Naive thymus-derived CD4-positive, alpha-beta T cell (primary cell): ENCODE measurements around the gene GRIK4. TPM values are rescaled to one million over a fixed set of nuclear protein-coding genes. Genes with fewer than 3 reads are reported as not detected.
"Not testable (repeated sequence)": the region's sequence is repeated elsewhere in the genome, so short reads cannot be mapped to it uniquely, and the experiment has no call there.

Experiments
- ATAC-seq: fragments of 150-1000 bp; cut with Tn5 transposase; 2 replicates; pipeline ENCODE4 v1.10.0; 2021; ENCODE audit warnings: mild to moderate bottlenecking, moderate library complexity
- CTCF ChIA-PET: fragments of 350-600 bp; sonication (Branson Sonifier 250); formaldehyde crosslinking; loops from one replicate; lab custom pipeline; 2021; ENCODE audit warnings: antibody characterized with exemption; lab: Charles Lee
- POLR2A ChIA-PET: fragments of 350-600 bp; sonication (Branson Sonifier 250); formaldehyde crosslinking; loops from one replicate; lab custom pipeline; 2021; ENCODE audit warnings: antibody characterized with exemption, inconsistent platforms; lab: Charles Lee
- DNase-seq, 9 donors: peaks; one replicate each; pipeline versions ENCODE4 v3.0.0 to v3.0.0-alpha.2; 2020 to 2022; ENCODE audit warnings: mixed read lengths in 1 of 9
- H3K27ac ChIP-seq: one replicate; pipeline ENCODE4 v1.7.0; 2013; ENCODE audit warnings: mild to moderate bottlenecking, low read depth, low read length, moderate library complexity
- H3K27me3 ChIP-seq, 2 donors: one replicate each; pipeline ENCODE4 v1.7.0; 2013; ENCODE audit warnings: low read length in 2 of 2, mild to moderate bottlenecking in 2 of 2, moderate library complexity in 2 of 2; ENCODE audit not compliant: control insufficient read depth in 2 of 2, insufficient read depth in 2 of 2
- H3K36me3 ChIP-seq, 3 experiments: 1 replicate in 2 of 3; 2 replicates in 1 of 3; pipeline ENCODE4 v1.7.0; 2013; ENCODE audit warnings: low read length in 3 of 3, mild to moderate bottlenecking in 3 of 3, moderate library complexity in 1 of 3; ENCODE audit not compliant: insufficient read depth in 3 of 3, control insufficient read depth in 2 of 3
- H3K4me1 ChIP-seq, 2 donors: one replicate each; pipeline ENCODE4 v1.7.0; 2013; ENCODE audit warnings: low read length in 2 of 2, mild to moderate bottlenecking in 2 of 2, moderate library complexity in 1 of 2; ENCODE audit not compliant: control insufficient read depth in 2 of 2, insufficient read depth in 2 of 2
- H3K4me3 ChIP-seq: 2 replicates; pipeline ENCODE4 v1.7.0; 2013; ENCODE audit warnings: mild to moderate bottlenecking, low read length
- H3K9me3 ChIP-seq, 3 experiments: 1 replicate in 2 of 3; 2 replicates in 1 of 3; pipeline ENCODE4 v1.7.0; 2013; ENCODE audit warnings: low read length in 3 of 3; ENCODE audit not compliant: control insufficient read depth in 2 of 3
- H3K27ac Mint-ChIP-seq, 9 donors: one replicate each; pipeline ENCODE4 v1.8.0; 2020 to 2022; ENCODE audit warnings: mixed read lengths in 9 of 9, mild to moderate bottlenecking in 8 of 9, moderate library complexity in 5 of 9, inconsistent platforms in 2 of 9
- H3K27me3 Mint-ChIP-seq, 5 donors: one replicate each; pipeline ENCODE4 v1.8.0; 2021 to 2022; ENCODE audit warnings: mixed read lengths in 5 of 5, mild to moderate bottlenecking in 1 of 5
- H3K36me3 Mint-ChIP-seq, 5 donors: one replicate each; pipeline ENCODE4 v1.8.0; 2020 to 2022; ENCODE audit warnings: mixed read lengths in 5 of 5, mild to moderate bottlenecking in 3 of 5, inconsistent platforms in 1 of 5
- H3K4me1 Mint-ChIP-seq, 7 donors: one replicate each; pipeline ENCODE4 v1.8.0; 2020 to 2022; ENCODE audit warnings: mixed read lengths in 7 of 7, mild to moderate bottlenecking in 3 of 7, inconsistent platforms in 1 of 7
- H3K4me3 Mint-ChIP-seq, 10 donors: one replicate each; pipeline ENCODE4 v1.8.0; 2020 to 2022; ENCODE audit warnings: mild to moderate bottlenecking in 10 of 10, mixed read lengths in 10 of 10, moderate library complexity in 6 of 10, inconsistent platforms in 2 of 10
- H3K9me3 Mint-ChIP-seq, 11 donors: one replicate each; pipeline ENCODE4 v1.8.0; 2020 to 2022; ENCODE audit warnings: mixed read lengths in 11 of 11, mild to moderate bottlenecking in 4 of 11, inconsistent platforms in 1 of 11, moderate library complexity in 1 of 11
- intact Hi-C, 2 donors: fragments of 100-400 bp; cut with micrococcal nuclease; formaldehyde crosslinking; loops; one replicate each; pipeline ENCODE4 v1.15.1; 2023
- polyA plus RNA-seq, 2 donors: library from polyadenylated mRNA; unstranded; fragments of 300-500 nt; fragmentation: Illumina TruSeq; gene quantifications; one replicate each; pipeline ENCODE4 v1.2.3, GENCODE V29; 2021
- total RNA-seq, 6 experiments: library from RNA in 5 of 6; stranded (reverse) in 5 of 6; gene quantifications; 1 replicate in 5 of 6; 2 replicates in 1 of 6; pipeline ENCODE4 v1.2.3 and lab custom pipeline; 2021 to 2026

The GRIK4 gene
- total and polyA plus RNA-seq, 7 experiments from 2014 or later, result 0.93 to 3.8 TPM; not detected in 5

DNA sequence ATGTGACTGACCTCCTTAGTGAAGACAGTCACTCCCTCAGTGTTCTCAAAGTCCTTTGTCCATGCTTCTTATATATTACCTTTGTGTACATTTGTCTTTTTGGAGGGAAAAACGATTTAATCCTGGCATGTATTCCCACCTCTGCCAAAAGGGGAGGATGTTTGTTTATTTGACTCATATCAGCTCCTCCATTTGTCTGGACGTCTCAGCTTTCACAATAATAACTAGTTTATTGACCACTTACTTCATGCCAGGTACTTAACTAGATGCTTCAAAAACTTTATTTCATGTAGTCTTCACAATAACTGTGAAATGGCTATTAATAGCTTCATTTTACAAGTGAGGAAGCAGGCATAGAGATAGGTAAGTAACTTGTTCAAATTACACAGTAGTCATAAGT, 517.6 kb downstream of the GRIK4 start:
- Histone ChIP-seq H3K27ac (no peak overlapping the region), H3K9me3 (no peaks in the 10 kb centered on the region), H3K4me3 (no peak overlapping the region), H3K4me1 (peaks cover 4 to 7% of the 10 kb centered on the region in 2 donors), H3K36me3 (no peaks in the 10 kb centered on the region), H3K27me3 (no peaks in the 10 kb centered on the region)
- peak overlapping the region in 1 of 9 donors; percentile 38 for H3K27ac Mint-ChIP-seq
- ChIA-PET CTCF (no interaction called here), POLR2A (interaction anchor here (1.0 kb wide), 1 partner anchor 11 kb away, joined by 4 read pairs; no protein-coding TSS in a partner anchor)
- intact Hi-C loops, result no loop called here
- no peak overlapping the region for H3K4me3 Mint-ChIP-seq
- no peak for ATAC-seq
- no peaks in the 10 kb centered on the region for H3K9me3 Mint-ChIP-seq
- H3K27me3 Mint-ChIP-seq, result no peaks in the 10 kb centered on the region
- DNase-seq, result no peak
- H3K36me3 Mint-ChIP-seq, result peaks cover 0 to 20% (median 5%) of the 10 kb centered on the region in 5 donors
- H3K4me1 Mint-ChIP-seq, result peaks cover 22 to 57% (median 43%) of the 10 kb centered on the region in 7 donors

DNA sequence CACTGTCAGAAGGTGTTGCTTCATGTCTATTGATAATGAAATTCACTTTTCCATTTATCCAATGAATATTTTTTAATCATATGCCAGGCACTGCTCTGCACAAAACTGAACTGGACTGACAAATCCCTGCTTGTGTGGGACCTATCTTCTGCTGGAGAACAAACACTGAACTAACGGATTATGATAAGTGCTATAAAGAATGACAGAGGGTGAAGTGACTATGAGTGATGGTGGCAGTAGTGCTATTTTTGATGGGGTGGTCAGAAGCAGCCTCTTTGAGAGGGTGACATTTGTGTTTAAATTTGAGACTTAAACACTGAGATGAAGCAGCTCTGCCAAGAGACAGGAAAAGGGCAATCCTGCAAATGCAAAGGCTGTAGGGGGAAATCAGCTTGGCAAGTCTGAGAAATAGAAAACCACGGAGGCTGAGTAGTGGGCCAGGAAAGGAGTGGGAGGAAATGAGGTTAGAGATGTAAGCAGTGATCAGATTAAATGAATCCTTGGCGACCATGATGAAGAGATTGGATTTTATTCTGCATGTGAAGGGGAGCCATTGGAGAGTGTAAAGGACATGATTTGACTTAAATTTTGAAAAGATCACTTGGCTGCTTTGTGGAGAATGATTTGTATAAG, 518.4 kb downstream of the GRIK4 start:
- no peaks in the 10 kb centered on the region for H3K27me3 ChIP-seq
- intact Hi-C loops, result no loop called here
- no peak overlapping the region for H3K4me3 ChIP-seq
- DNase-seq (no peak), ATAC-seq (no peak)
- no peak overlapping the region for H3K27ac ChIP-seq
- ChIA-PET CTCF (no interaction called here), POLR2A (interaction anchor here (1.0 kb wide), 1 partner anchor 11 kb away, joined by 4 read pairs; no protein-coding TSS in a partner anchor)
- H3K27me3 Mint-ChIP-seq, result no peaks in the 10 kb centered on the region
- H3K27ac Mint-ChIP-seq, result peak overlapping the region in 1 of 9 donors; percentile 1
- no peaks in the 10 kb centered on the region for H3K9me3 ChIP-seq
- no peaks in the 10 kb centered on the region for H3K36me3 ChIP-seq
- peaks cover 17 to 51% (median 35%) of the 10 kb centered on the region in 7 donors for H3K4me1 Mint-ChIP-seq
- peaks cover 1 to 4% of the 10 kb centered on the region in 2 donors for H3K4me1 ChIP-seq
- H3K9me3 Mint-ChIP-seq, result no peaks in the 10 kb centered on the region
- peaks cover 0 to 20% (median 5%) of the 10 kb centered on the region in 5 donors for H3K36me3 Mint-ChIP-seq
- H3K4me3 Mint-ChIP-seq, result no peak overlapping the region

DNA sequence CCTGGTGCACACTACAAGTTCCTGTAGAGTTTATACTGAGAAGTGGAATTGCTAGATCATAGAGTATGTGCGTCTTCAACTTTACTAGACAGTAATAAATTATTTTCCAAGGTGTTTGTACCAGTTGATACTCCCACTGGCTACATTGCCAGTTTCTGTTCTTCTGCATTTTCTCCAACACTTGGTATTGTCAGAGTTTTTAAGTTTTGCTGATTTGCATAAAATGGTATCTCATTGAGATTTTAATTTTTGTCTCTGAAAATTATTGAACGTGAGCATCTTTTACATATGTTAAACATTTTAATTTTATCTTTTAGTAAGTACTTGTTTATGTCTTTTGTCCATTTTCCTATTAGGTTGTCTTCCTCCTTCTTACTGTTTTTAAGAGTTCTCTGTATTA, 519.6 kb downstream of the GRIK4 start:
- DNase-seq, result no peak
- H3K27me3 ChIP-seq, result no peaks in the 10 kb centered on the region
- H3K4me1 ChIP-seq, result no peaks in the 10 kb centered on the region
- intact Hi-C loops, result no loop called here
- H3K4me3 ChIP-seq, result no peak overlapping the region
- Mint-ChIP-seq H3K9me3 (no peaks in the 10 kb centered on the region), H3K4me1 (peaks cover 19 to 51% (median 33%) of the 10 kb centered on the region in 7 donors), H3K27me3 (no peaks in the 10 kb centered on the region), H3K27ac (no peak overlapping the region), H3K36me3 (peaks cover 0 to 28% (median 5%) of the 10 kb centered on the region in 5 donors), H3K4me3 (no peak overlapping the region)
- CTCF ChIA-PET, result no interaction called here
- no peak for ATAC-seq
- POLR2A ChIA-PET, result no interaction called here
- H3K36me3 ChIP-seq, result no peaks in the 10 kb centered on the region
- H3K27ac ChIP-seq, result no peak overlapping the region
- H3K9me3 ChIP-seq, result no peaks in the 10 kb centered on the region

DNA sequence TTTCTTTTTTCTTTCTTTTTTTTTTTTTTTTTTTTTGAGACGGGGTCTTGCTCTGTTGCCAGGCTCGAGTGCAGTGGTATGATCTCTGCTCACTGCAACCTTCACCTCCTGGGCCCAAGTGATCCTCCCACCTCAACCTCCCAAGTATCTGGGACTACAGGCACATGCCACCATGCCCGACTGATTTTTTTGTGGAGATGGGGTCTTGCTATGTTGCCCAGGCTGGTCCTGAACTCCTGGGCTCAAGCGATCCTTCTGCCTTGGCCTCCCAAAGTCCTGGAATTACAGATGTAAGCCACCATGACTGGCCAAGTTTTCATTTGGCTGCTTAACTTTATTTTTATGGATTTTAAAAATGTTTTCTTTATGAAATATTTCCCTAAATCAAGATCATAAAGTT, 520.1 kb downstream of the GRIK4 start:
- Mint-ChIP-seq H3K36me3 (peaks cover 0 to 31% (median 5%) of the 10 kb centered on the region in 5 donors), H3K4me1 (peaks cover 21 to 52% (median 36%) of the 10 kb centered on the region in 7 donors)
- CTCF ChIA-PET, H3K27ac ChIP-seq, H3K27me3 Mint-ChIP-seq, H3K27ac Mint-ChIP-seq, POLR2A ChIA-PET, DNase-seq, H3K9me3 ChIP-seq, ATAC-seq, H3K9me3 Mint-ChIP-seq, H3K4me3 ChIP-seq, H3K4me1 ChIP-seq, H3K4me3 Mint-ChIP-seq, H3K36me3 ChIP-seq, intact Hi-C loops, H3K27me3 ChIP-seq: not testable (repeated sequence)

DNA sequence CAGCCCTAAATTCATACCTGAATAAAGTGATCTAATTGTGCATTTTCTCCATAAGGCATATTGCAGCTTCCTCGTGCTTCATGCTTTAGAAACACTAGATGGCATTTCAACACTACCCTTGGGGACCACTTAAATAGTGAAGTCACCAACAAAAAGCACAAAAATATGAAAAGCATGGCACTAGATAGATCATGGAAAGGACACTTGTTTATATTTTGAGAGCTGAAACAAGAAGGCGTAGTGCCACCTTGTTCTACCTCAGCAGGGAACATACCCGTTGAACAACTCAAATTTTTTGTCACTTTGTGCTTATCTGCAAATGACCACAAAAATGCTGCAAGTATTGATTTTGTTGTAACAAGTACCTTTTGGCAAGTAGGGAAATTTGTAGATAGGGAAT, 521.0 kb downstream of the GRIK4 start:
- no peaks in the 10 kb centered on the region for H3K4me1 ChIP-seq
- no peaks in the 10 kb centered on the region for H3K36me3 ChIP-seq
- peaks cover 21 to 49% (median 37%) of the 10 kb centered on the region in 7 donors for H3K4me1 Mint-ChIP-seq
- no peak overlapping the region for H3K4me3 Mint-ChIP-seq
- CTCF ChIA-PET, result no interaction called here
- H3K27me3 Mint-ChIP-seq, result no peaks in the 10 kb centered on the region
- H3K4me3 ChIP-seq, result no peak overlapping the region
- H3K9me3 ChIP-seq, result no peaks in the 10 kb centered on the region
- peaks cover 0 to 34% (median 5%) of the 10 kb centered on the region in 5 donors for H3K36me3 Mint-ChIP-seq
- H3K9me3 Mint-ChIP-seq, result no peaks in the 10 kb centered on the region
- no peaks in the 10 kb centered on the region for H3K27me3 ChIP-seq
- H3K27ac ChIP-seq, result no peak overlapping the region
- intact Hi-C loops, result no loop called here
- POLR2A ChIA-PET, result no interaction called here
- DNase-seq (no peak), ATAC-seq (no peak)
- H3K27ac Mint-ChIP-seq, result no peak overlapping the region

DNA sequence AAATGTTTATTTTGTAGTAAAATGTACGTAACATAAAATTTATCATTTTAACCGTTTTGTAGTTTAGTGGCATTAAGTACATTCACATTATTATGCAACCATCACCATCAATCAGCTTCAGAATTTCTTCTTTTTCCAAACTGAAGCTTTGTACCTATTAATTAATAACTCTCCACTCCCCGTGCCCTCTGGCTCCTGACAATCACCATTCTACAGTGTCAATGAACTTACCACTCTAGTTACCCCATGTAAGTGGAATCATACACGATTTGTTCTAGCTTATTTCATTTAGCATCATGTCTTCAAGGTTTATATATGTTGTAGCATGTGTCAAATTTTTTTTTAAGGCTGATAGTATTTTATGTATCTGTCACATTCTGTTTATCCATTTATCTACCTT, 522.1 kb downstream of the GRIK4 start:
- ChIA-PET POLR2A (no interaction called here), CTCF (no interaction called here)
- Histone ChIP-seq H3K4me1 (no peaks in the 10 kb centered on the region), H3K27me3 (no peaks in the 10 kb centered on the region), H3K36me3 (no peaks in the 10 kb centered on the region), H3K4me3 (no peak overlapping the region), H3K9me3 (no peaks in the 10 kb centered on the region), H3K27ac (no peak overlapping the region)
- H3K9me3 Mint-ChIP-seq, result no peaks in the 10 kb centered on the region
- no peak overlapping the region for H3K27ac Mint-ChIP-seq
- no peak for ATAC-seq
- peaks cover 0 to 35% (median 5%) of the 10 kb centered on the region in 5 donors for H3K36me3 Mint-ChIP-seq
- peaks cover 21 to 48% (median 37%) of the 10 kb centered on the region in 7 donors for H3K4me1 Mint-ChIP-seq
- no peak overlapping the region for H3K4me3 Mint-ChIP-seq
- H3K27me3 Mint-ChIP-seq, result no peaks in the 10 kb centered on the region
- intact Hi-C loops, result no loop called here
- no peak for DNase-seq
